SK-N-SH (cell line): ENCODE data around the gene LIMS2. TPM values are rescaled to one million over a fixed set of nuclear protein-coding genes. Genes with fewer than 3 reads are reported as not detected.

ENCODE experiments used
- CTCF ChIA-PET: fragments of 300-600, 350-600 bp; formaldehyde crosslinking; extraction: SDS; loops from one replicate; lab custom pipeline; 2021; lab: Yijun Ruan, JAX
- POLR2A ChIA-PET: fragments of 350-600 bp; sonication (Branson Sonifier 250); formaldehyde crosslinking; extraction: SDS; loops from one replicate; lab custom pipeline; 2020; ENCODE audit warnings: antibody characterized with exemption, inconsistent platforms; lab: Yijun Ruan, JAX
- DNase-seq: peaks from one replicate; pipeline ENCODE4 v3.0.0; 2012
- H2AFZ ChIP-seq: fragments of 200-600 bp; sonication (generic); 2 replicates; pipeline ENCODE4 v1.8.1; 2016; ENCODE audit warnings: antibody characterized with exemption, mild to moderate bottlenecking, low read depth
- H3F3A ChIP-seq: fragments of 200-600 bp; sonication (generic); replicated peaks from 2 replicates; pipeline ENCODE3; 2016; ENCODE audit warnings: antibody characterized with exemption, mild to moderate bottlenecking; ENCODE audit not compliant: insufficient read depth
- H3K27ac ChIP-seq, 2 experiments: fragments of 200-500 bp in 1 of 2; fragments of 200-600 bp in 1 of 2; sonication (Bioruptor generic) in 1 of 2; sonication (generic), shearing (Covaris generic) in 1 of 2; 2 replicates each; pipeline versions ENCODE4 v1.5.1 to v1.6.1; 2014 to 2016; ENCODE audit warnings: low read depth in 2 of 2, inconsistent platforms in 1 of 2, low read length in 1 of 2, mild to moderate bottlenecking in 1 of 2, mixed read lengths in 1 of 2
- H3K27me3 ChIP-seq: fragments of 200-600 bp; sonication (generic), shearing (Covaris generic); 2 replicates; pipeline ENCODE4 v1.6.1; 2016; ENCODE audit warnings: mixed run types; ENCODE audit not compliant: insufficient read depth
- H3K36me3 ChIP-seq, 2 experiments: fragments of 200-500 bp in 1 of 2; fragments of 200-600 bp in 1 of 2; sonication (Bioruptor generic) in 1 of 2; sonication (generic) in 1 of 2; replicated peaks in 1 of 2; 2 replicates each; pipeline versions ENCODE3 to v1.5.1; 2014 to 2016; ENCODE audit warnings: low read length in 1 of 2, mild to moderate bottlenecking in 1 of 2; ENCODE audit not compliant: insufficient read depth in 2 of 2, control insufficient read depth in 1 of 2
- H3K4me1 ChIP-seq, 2 experiments: fragments of 200-500 bp in 1 of 2; fragments of 200-600 bp in 1 of 2; sonication (Bioruptor generic) in 1 of 2; sonication (generic), shearing (Covaris generic) in 1 of 2; 2 replicates each; pipeline versions ENCODE4 v1.5.1 to v1.6.1; 2014 to 2016; ENCODE audit warnings: low read depth in 1 of 2, low read length in 1 of 2, mixed run types in 1 of 2; ENCODE audit not compliant: insufficient read depth in 2 of 2, control insufficient read depth in 1 of 2
- H3K4me2 ChIP-seq: fragments of 200-600 bp; sonication (generic), shearing (Covaris generic); 2 replicates; pipeline ENCODE4 v1.6.1; 2017; ENCODE audit warnings: mixed run types
- H3K4me3 ChIP-seq, 2 experiments: fragments of 200-500 bp in 1 of 2; fragments of 200-600 bp in 1 of 2; sonication (Bioruptor generic) in 1 of 2; sonication (generic), shearing (Covaris generic) in 1 of 2; 2 replicates each; pipeline versions ENCODE4 v1.5.1 to v1.8.1; 2014 to 2016; ENCODE audit warnings: low read depth in 2 of 2, inconsistent platforms in 1 of 2, low read length in 1 of 2, mild to moderate bottlenecking in 1 of 2, mixed read lengths in 1 of 2, moderate library complexity in 1 of 2
- H3K79me2 ChIP-seq: fragments of 200-600 bp; sonication (generic); 2 replicates; pipeline ENCODE4 v1.8.1; 2017; ENCODE audit warnings: mild to moderate bottlenecking; ENCODE audit not compliant: insufficient read depth
- H3K9ac ChIP-seq: fragments of 200-600 bp; sonication (generic); 2 replicates; pipeline ENCODE4 v1.6.1; 2017; ENCODE audit warnings: mixed run types
- H3K9me2 ChIP-seq: fragments of 200-600 bp; sonication (generic); 2 replicates; pipeline ENCODE4 v1.6.1; 2017; ENCODE audit warnings: mixed run types
- H3K9me3 ChIP-seq: fragments of 200-600 bp; sonication (generic); 2 replicates; pipeline ENCODE4 v1.6.1; 2017; ENCODE audit warnings: mixed run types, mild to moderate bottlenecking, moderate library complexity
- H4K20me1 ChIP-seq: fragments of 200-600 bp; sonication (generic); 2 replicates; pipeline ENCODE4 v1.6.1; 2017; ENCODE audit warnings: mild to moderate bottlenecking, mixed run types; ENCODE audit not compliant: insufficient read depth
- CHD2 ChIP-seq: fragments of 150-350 bp; IDR thresholded peaks from 2 replicates; pipeline ENCODE4 v1.6.1; 2018; ENCODE audit warnings: low read length; ENCODE audit not compliant: partially characterized antibody
- ELF1 ChIP-seq: IDR thresholded peaks from 2 replicates; pipeline ENCODE4 v1.4.0; 2012
- EP300 ChIP-seq, 2 experiments: IDR thresholded peaks; 2 replicates each; pipeline versions ENCODE4 v1.4.0 to v1.6.1; 2012; ENCODE audit warnings: borderline replicate concordance in 1 of 2, low read depth in 1 of 2, low read length in 1 of 2
- FOXJ3 ChIP-seq: sonication (generic); formaldehyde crosslinking; IDR thresholded peaks from 2 replicates; pipeline ENCODE4 v1.5.1; 2020; ENCODE audit warnings: mild to moderate bottlenecking, missing genetic modification reagents
- FOXM1 ChIP-seq: IDR thresholded peaks from 2 replicates; pipeline ENCODE4 v1.4.0; 2012; ENCODE audit warnings: low read depth, mild to moderate bottlenecking
- GABPA ChIP-seq: IDR thresholded peaks from 2 replicates; pipeline ENCODE4 v1.4.0; 2012; ENCODE audit warnings: low read depth, mild to moderate bottlenecking
- JUND ChIP-seq: IDR thresholded peaks from 2 replicates; pipeline ENCODE4 v1.4.0; 2012
- NRF1 ChIP-seq: IDR thresholded peaks from 2 replicates; pipeline ENCODE4 v1.6.1; 2012; ENCODE audit warnings: low read depth, mild to moderate bottlenecking, low read length
- POLR2AphosphoS5 ChIP-seq: IDR thresholded peaks from 2 replicates; pipeline ENCODE4 v1.6.1; 2012; ENCODE audit warnings: low read depth, low read length
- RAD21 ChIP-seq: IDR thresholded peaks from 2 replicates; pipeline ENCODE4 v1.6.1; 2012; ENCODE audit warnings: mild to moderate bottlenecking, low read length
- RFX5 ChIP-seq: IDR thresholded peaks from 2 replicates; pipeline ENCODE4 v1.6.1; 2012; ENCODE audit warnings: mild to moderate bottlenecking, improper control_type of control experiment, low read length
- RXRA ChIP-seq: IDR thresholded peaks from 2 replicates; pipeline ENCODE4 v1.4.0; 2012; ENCODE audit warnings: low read depth, mild to moderate bottlenecking, borderline replicate concordance
- SIN3A ChIP-seq: IDR thresholded peaks from 2 replicates; pipeline ENCODE4 v1.6.1; 2012; ENCODE audit warnings: low read depth, mild to moderate bottlenecking, low read length, moderate library complexity, borderline replicate concordance
- SMC3 ChIP-seq: IDR thresholded peaks from 2 replicates; pipeline ENCODE4 v1.6.1; 2012; ENCODE audit warnings: low read depth, low read length, improper control_type of control experiment
- TAF1 ChIP-seq: IDR thresholded peaks from 2 replicates; pipeline ENCODE4 v1.6.1; 2012; ENCODE audit warnings: low read depth, mild to moderate bottlenecking, low read length, moderate library complexity, borderline replicate concordance
- TCF12 ChIP-seq: IDR thresholded peaks from 2 replicates; pipeline ENCODE4 v1.4.0; 2012
- TEAD4 ChIP-seq: IDR thresholded peaks from 2 replicates; pipeline ENCODE4 v1.4.0; 2012; ENCODE audit warnings: mild to moderate bottlenecking, borderline replicate concordance; ENCODE audit not compliant: insufficient read depth
- WGBS: methylation state at CpG from one replicate; pipeline ENCODE4 v1.1.6; 2017; ENCODE audit warnings: low lambda C conversion rate; 5-methylcytosine and 5-hydroxymethylcytosine counted together
- polyA plus RNA-seq, 3 experiments: library from polyadenylated mRNA; depleted of rRNA; stranded (reverse); fragments of >200 nt; gene quantifications; 2 replicates each; pipeline ENCODE4 v1.2.3, GENCODE V29; 2012
- TF ChIP-seq, protein P1 (sequence below): IDR thresholded peaks from 2 replicates; pipeline ENCODE4; 2012
- TF ChIP-seq, protein P2 (sequence below): fragments of 150-350 bp; IDR thresholded peaks from 2 replicates; pipeline ENCODE4 v1.6.1; 2017; ENCODE audit warnings: antibody characterized with exemption, low read length, low read depth, borderline replicate concordance
- TF ChIP-seq, protein P3 (sequence below): IDR thresholded peaks from 2 replicates; pipeline ENCODE4 v1.4.0; 2012; ENCODE audit warnings: low read depth
- TF ChIP-seq, protein P4 (sequence below): fragments of 150-350 bp; IDR thresholded peaks from 2 replicates; pipeline ENCODE4 v1.6.1; 2016; ENCODE audit warnings: mild to moderate bottlenecking, low read depth, low read length
- TF ChIP-seq, protein P5 (sequence below): IDR thresholded peaks from 2 replicates; pipeline ENCODE4 v1.4.0; 2012; ENCODE audit warnings: low read depth, borderline replicate concordance

Gene LIMS2
- polyA plus RNA-seq, 1 of the 3 experiments (the other 2 are of a cell fraction) = 2.7 TPM

DNA sequence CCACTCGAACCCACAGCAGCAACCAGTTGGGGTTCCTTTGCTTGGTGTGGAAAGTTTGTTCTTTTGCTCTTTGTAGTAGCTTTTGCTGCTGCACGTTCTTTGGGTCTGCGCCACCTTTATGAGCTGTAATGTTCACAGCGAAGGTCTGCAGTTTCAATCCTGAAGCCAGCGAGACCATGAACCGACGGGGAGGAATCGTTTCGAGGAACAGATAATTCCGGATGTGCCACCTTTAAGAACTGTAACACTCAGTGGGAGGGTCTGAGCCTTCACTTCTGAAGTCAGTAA, 15.1 kb downstream of the LIMS2 start:
- no peak overlapping the region for H3K4me2 ChIP-seq
- no peaks in the 10 kb centered on the region for H3F3A ChIP-seq
- H3K79me2 ChIP-seq = no peaks in the 10 kb centered on the region
- no peak overlapping the region for H3K9ac ChIP-seq
- no peak overlapping the region for H2AFZ ChIP-seq
- no peaks in the 10 kb centered on the region for H3K27me3 ChIP-seq
- no peak overlapping the region for H3K4me3 ChIP-seq
- no peaks in the 10 kb centered on the region for H3K36me3 ChIP-seq
- no peak for DNase-seq
- POLR2A ChIA-PET = no interaction called here
- no peaks in the 10 kb centered on the region for H3K9me2 ChIP-seq
- no peak for TF ChIP-seq TEAD4
- no peak for TF ChIP-seq ELF1
- TF ChIP-seq, protein P1, sequence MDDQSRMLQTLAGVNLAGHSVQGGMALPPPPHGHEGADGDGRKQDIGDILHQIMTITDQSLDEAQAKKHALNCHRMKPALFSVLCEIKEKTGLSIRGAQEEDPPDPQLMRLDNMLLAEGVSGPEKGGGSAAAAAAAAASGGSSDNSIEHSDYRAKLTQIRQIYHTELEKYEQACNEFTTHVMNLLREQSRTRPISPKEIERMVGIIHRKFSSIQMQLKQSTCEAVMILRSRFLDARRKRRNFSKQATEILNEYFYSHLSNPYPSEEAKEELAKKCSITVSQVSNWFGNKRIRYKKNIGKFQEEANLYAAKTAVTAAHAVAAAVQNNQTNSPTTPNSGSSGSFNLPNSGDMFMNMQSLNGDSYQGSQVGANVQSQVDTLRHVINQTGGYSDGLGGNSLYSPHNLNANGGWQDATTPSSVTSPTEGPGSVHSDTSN = no peak
- TF ChIP-seq CHD2 = no peak
- TF ChIP-seq RAD21 = no peak
- TF ChIP-seq, protein P2, sequence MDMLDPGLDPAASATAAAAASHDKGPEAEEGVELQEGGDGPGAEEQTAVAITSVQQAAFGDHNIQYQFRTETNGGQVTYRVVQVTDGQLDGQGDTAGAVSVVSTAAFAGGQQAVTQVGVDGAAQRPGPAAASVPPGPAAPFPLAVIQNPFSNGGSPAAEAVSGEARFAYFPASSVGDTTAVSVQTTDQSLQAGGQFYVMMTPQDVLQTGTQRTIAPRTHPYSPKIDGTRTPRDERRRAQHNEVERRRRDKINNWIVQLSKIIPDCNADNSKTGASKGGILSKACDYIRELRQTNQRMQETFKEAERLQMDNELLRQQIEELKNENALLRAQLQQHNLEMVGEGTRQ = no peak
- TF ChIP-seq EP300 (IDR thresholded peaks at IDR 0.05; ENCODE audit: borderline replicate concordance in 1 of 2, low read depth in 1 of 2, low read length in 1 of 2) = no peak
- no peak for TF ChIP-seq GABPA
- no peak for TF ChIP-seq SIN3A
- TF ChIP-seq TAF1 = no peak
- TF ChIP-seq RXRA = no peak
- TF ChIP-seq, protein P3, sequence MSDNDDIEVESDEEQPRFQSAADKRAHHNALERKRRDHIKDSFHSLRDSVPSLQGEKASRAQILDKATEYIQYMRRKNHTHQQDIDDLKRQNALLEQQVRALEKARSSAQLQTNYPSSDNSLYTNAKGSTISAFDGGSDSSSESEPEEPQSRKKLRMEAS = no peak
- TF ChIP-seq RFX5 = no peak
- no peak for TF ChIP-seq POLR2AphosphoS5
- TF ChIP-seq, all 33 proteins: peak for 0
- 85% methylated on average over 10 of the region's 10 CpGs for WGBS
- Histone ChIP-seq H4K20me1 (no peaks in the 10 kb centered on the region), H3K4me1 (peaks cover 0 to 28% of the 10 kb centered on the region in 2 experiments; a peak in 1 of 4 replicates), H3K9me3 (no peaks in the 10 kb centered on the region), H3K27ac (no peak overlapping the region)
- CTCF ChIA-PET = no interaction called here

DNA sequence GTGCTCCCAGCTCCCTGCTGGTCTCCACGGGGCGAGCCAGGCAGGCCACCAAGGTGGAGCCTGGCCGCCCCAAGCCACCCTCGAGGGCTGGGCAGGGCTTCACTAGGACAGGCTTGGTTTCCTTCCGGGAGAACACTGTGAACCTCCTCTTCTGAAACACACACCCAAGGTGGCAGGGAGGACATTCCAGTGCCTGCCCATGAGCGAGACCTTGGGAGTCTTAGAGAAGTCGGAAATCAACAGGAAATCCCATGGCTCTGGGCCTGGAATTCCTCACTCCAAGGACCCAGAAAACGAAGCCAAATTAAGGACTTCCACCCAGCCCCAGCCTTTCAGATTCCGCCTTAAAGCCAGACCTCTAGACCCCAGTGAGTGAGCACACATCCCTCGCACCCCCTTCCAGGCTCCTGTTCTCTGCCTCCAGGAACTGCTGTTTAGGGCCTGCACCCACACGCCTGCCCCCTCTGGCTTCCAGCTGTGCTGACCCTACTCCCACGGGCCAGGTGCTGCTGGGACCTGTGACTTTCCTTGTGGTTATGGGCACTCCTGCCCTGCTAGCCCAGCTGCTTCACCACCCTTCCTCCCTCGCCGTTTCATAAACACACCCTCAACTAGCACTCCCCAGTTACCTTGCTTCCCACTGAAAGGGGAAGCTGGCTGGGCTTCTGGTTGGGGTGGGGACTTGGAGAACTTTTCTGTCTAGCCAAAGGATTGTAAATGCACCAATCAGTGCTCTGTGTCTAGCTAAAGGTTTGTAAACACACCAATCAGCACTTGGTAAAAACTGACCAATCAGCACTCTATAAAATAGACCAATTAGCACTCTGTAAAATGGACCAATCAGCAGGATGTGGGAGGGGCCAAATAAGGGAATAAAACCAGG, 15.7 kb downstream of the LIMS2 start:
- TF ChIP-seq TEAD4 (no peak), RXRA (no peak), JUND (no peak), SMC3 (no peak), RAD21 (no peak), NRF1 (no peak), TCF12 (no peak), FOXM1 (no peak), FOXJ3 (no peak), SIN3A (no peak)
- TF ChIP-seq, protein P4, sequence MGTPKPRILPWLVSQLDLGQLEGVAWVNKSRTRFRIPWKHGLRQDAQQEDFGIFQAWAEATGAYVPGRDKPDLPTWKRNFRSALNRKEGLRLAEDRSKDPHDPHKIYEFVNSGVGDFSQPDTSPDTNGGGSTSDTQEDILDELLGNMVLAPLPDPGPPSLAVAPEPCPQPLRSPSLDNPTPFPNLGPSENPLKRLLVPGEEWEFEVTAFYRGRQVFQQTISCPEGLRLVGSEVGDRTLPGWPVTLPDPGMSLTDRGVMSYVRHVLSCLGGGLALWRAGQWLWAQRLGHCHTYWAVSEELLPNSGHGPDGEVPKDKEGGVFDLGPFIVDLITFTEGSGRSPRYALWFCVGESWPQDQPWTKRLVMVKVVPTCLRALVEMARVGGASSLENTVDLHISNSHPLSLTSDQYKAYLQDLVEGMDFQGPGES = no peak
- TF ChIP-seq, protein P5, sequence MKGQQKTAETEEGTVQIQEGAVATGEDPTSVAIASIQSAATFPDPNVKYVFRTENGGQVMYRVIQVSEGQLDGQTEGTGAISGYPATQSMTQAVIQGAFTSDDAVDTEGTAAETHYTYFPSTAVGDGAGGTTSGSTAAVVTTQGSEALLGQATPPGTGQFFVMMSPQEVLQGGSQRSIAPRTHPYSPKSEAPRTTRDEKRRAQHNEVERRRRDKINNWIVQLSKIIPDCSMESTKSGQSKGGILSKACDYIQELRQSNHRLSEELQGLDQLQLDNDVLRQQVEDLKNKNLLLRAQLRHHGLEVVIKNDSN = no peak
- TF ChIP-seq, protein P2 = no peak
- H3K4me1 ChIP-seq = peaks cover 0 to 31% of the 10 kb centered on the region in 2 experiments; a peak in 1 of 4 replicates
- H2AFZ ChIP-seq = no peak overlapping the region
- ChIA-PET CTCF (no interaction called here), POLR2A (no interaction called here)
- H3K4me2 ChIP-seq = no peak overlapping the region
- no peak overlapping the region for H3K9ac ChIP-seq
- H3K9me2 ChIP-seq = no peaks in the 10 kb centered on the region
- H3K36me3 ChIP-seq = no peaks in the 10 kb centered on the region
- H3F3A ChIP-seq = no peaks in the 10 kb centered on the region
- H4K20me1 ChIP-seq = no peaks in the 10 kb centered on the region
- no peak for DNase-seq
- no peak overlapping the region for H3K27ac ChIP-seq
- H3K9me3 ChIP-seq = no peaks in the 10 kb centered on the region
- 77% methylated on average over 12 of the region's 14 CpGs for WGBS
- no peaks in the 10 kb centered on the region for H3K79me2 ChIP-seq
- H3K4me3 ChIP-seq = no peak overlapping the region
- H3K27me3 ChIP-seq = no peaks in the 10 kb centered on the region
